ENCODE results near the gene SSBP2. TPM values are rescaled to one million over a fixed set of nuclear protein-coding genes. Genes with fewer than 3 reads are reported as not detected.

SSBP2 gene
- total and polyA plus RNA-seq, 8 donors = 0.87 to 86.2 (median 24.6) TPM

GRCh38 chr5:81739291-81739690, 11.6 kb downstream of the SSBP2 start:
- TF ChIP-seq POLR2A (IDR thresholded peaks at IDR 0.05) = no peak
- no peak for TF ChIP-seq POLR2AphosphoS5 (IDR thresholded peaks at IDR 0.05)
- no peak for TF ChIP-seq EP300 (IDR thresholded peaks at IDR 0.05)
- TF ChIP-seq, protein P1, sequence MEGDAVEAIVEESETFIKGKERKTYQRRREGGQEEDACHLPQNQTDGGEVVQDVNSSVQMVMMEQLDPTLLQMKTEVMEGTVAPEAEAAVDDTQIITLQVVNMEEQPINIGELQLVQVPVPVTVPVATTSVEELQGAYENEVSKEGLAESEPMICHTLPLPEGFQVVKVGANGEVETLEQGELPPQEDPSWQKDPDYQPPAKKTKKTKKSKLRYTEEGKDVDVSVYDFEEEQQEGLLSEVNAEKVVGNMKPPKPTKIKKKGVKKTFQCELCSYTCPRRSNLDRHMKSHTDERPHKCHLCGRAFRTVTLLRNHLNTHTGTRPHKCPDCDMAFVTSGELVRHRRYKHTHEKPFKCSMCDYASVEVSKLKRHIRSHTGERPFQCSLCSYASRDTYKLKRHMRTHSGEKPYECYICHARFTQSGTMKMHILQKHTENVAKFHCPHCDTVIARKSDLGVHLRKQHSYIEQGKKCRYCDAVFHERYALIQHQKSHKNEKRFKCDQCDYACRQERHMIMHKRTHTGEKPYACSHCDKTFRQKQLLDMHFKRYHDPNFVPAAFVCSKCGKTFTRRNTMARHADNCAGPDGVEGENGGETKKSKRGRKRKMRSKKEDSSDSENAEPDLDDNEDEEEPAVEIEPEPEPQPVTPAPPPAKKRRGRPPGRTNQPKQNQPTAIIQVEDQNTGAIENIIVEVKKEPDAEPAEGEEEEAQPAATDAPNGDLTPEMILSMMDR (IDR thresholded peaks at IDR 0.05) = no peak
- 83 to 89% (median 85%) methylated on average over 2 of the region's 2 CpGs for WGBS, 5 donors
- intact Hi-C loops (cut with DNase I; ENCODE audit: low total_unique reads) = no loop called here

DNA sequence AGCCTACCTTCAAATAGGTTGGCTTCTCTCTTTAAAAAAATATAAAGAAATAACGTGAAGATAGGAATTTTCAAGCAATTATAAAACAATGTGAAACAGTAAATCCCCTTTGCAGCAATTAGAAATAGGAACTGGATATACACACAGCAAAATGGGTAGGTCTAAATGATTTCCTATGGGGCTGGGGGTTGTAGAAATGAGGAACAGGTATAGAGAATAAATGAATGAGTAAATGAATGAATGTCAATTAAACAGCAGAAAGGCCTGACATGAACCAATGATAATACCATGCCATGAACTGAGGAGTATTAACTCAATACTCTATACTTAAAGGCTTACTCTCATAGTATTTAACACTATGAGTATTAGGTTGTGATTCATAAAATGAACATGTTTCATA, 21.6 kb downstream of the SSBP2 start:
- TF ChIP-seq EP300 (IDR thresholded peaks at IDR 0.05) (no peak), POLR2AphosphoS5 (IDR thresholded peaks at IDR 0.05) (no peak), POLR2A (IDR thresholded peaks at IDR 0.05) (no peak)
- TF ChIP-seq, protein P1 (IDR thresholded peaks at IDR 0.05) = no peak
- 75 to 94% (median 85%) methylated on average over 1 of the region's 1 CpG for WGBS, 5 donors
- H3K4me1 ChIP-seq = peaks cover 0 to 44% (median 8%) of the 10 kb centered on the region in 4 donors
- H3K27ac ChIP-seq = no peak overlapping the region
- H3K36me3 ChIP-seq = no peaks in the 10 kb centered on the region
- no peaks in the 10 kb centered on the region for H3K27me3 ChIP-seq
- DNase-seq = no peak
- no peaks in the 10 kb centered on the region for H3K9me3 ChIP-seq
- intact Hi-C loops (cut with DNase I; ENCODE audit: low total_unique reads) = no loop called here
- H3K4me3 ChIP-seq = no peak overlapping the region

More at GRCh38 chr5:81739291-81739690, 11.6 kb downstream of the SSBP2 start:
- Histone ChIP-seq H3K4me3 (no peak overlapping the region), H3K9me3 (no peaks in the 10 kb centered on the region), H3K27me3 (no peaks in the 10 kb centered on the region), H3K4me1 (peaks cover 0 to 28% (median 6%) of the 10 kb centered on the region in 4 donors), H3K27ac (no peak overlapping the region), H3K36me3 (peaks cover 0 to 6% (median 0%) of the 10 kb centered on the region in 4 donors)
- DNase-seq = no peak

GRCh38 chr5:81728301-81728700, 22.6 kb downstream of the SSBP2 start:
- DNase-seq = no peak
- Histone ChIP-seq H3K4me3 (no peak overlapping the region), H3K9me3 (no peaks in the 10 kb centered on the region), H3K27me3 (no peaks in the 10 kb centered on the region), H3K27ac (no peak overlapping the region), H3K36me3 (no peaks in the 10 kb centered on the region), H3K4me1 (peaks cover 0 to 35% (median 8%) of the 10 kb centered on the region in 4 donors)
- TF ChIP-seq POLR2AphosphoS5 (IDR thresholded peaks at IDR 0.05) (no peak), EP300 (IDR thresholded peaks at IDR 0.05) (no peak), POLR2A (IDR thresholded peaks at IDR 0.05) (no peak)
- TF ChIP-seq, protein P1 (IDR thresholded peaks at IDR 0.05) = no peak
- WGBS, 5 donors = 93 to 98% (median 95%) methylated on average over 3 of the region's 3 CpGs
- intact Hi-C loops (cut with DNase I; ENCODE audit: low total_unique reads) = no loop called here

DNA sequence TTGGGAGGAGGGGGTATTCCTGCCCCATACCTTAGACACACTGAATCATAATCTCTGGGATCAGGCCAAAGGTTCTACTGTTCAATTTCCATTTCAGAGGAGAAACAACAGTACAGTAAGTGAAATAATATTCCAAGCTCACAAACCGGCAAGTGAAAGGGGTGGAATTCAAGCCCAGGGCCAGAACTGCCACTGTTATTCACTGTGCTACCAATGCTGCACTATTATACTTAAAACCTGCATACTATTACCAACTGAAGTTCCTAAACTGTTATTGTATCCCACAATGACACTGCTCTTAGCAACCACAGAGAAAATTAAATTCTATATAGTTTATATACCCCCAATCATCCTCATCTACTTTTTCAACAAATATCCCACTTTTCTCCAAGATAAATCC, 24.6 kb downstream of the SSBP2 start:
- TF ChIP-seq, protein P1 (IDR thresholded peaks at IDR 0.05) = no peak
- TF ChIP-seq POLR2AphosphoS5 (IDR thresholded peaks at IDR 0.05) (no peak), EP300 (IDR thresholded peaks at IDR 0.05) (no peak), POLR2A (IDR thresholded peaks at IDR 0.05) (no peak)
- intact Hi-C loops (cut with DNase I; ENCODE audit: low total_unique reads) = no loop called here
- H3K4me3 ChIP-seq = no peak overlapping the region
- no peaks in the 10 kb centered on the region for H3K27me3 ChIP-seq
- no peaks in the 10 kb centered on the region for H3K36me3 ChIP-seq
- no peak overlapping the region for H3K27ac ChIP-seq
- no peaks in the 10 kb centered on the region for H3K9me3 ChIP-seq
- 48 to 67% (median 57%) methylated on average over 1 of the region's 1 CpG for WGBS, 5 donors
- no peak for DNase-seq
- peaks cover 0 to 43% (median 17%) of the 10 kb centered on the region in 4 donors for H3K4me1 ChIP-seq

Measured in stomach (tissue), 9 donors.